ENCODE results near the gene GAREM1.

The GAREM1 gene

GRCh38 chr18:32437100-32437834 lies 33.4 kb downstream of the GAREM1 start:
- TF ChIP-seq CTCF (conservative IDR thresholded peaks at IDR 0.05): no peak
- no peak overlapping the region for H3K27ac ChIP-seq

GRCh38 chr18:32435631-32436500 lies 34.8 kb downstream of the GAREM1 start:
- H3K27ac ChIP-seq: no peak overlapping the region

GRCh38 chr18:32431753-32432152 lies 38.9 kb downstream of the GAREM1 start:
- H3K27ac ChIP-seq: no peak overlapping the region
- no peak for TF ChIP-seq CTCF (conservative IDR thresholded peaks at IDR 0.05)

More at GRCh38 chr18:32435631-32436500, 34.8 kb downstream of the GAREM1 start:
- TF ChIP-seq CTCF (conservative IDR thresholded peaks at IDR 0.05): no peak

- H3K27ac ChIP-seq: no peak overlapping the region
Measured at GRCh38 chr18:32429402-32429801, 41.3 kb downstream of the GAREM1 start.

DNA sequence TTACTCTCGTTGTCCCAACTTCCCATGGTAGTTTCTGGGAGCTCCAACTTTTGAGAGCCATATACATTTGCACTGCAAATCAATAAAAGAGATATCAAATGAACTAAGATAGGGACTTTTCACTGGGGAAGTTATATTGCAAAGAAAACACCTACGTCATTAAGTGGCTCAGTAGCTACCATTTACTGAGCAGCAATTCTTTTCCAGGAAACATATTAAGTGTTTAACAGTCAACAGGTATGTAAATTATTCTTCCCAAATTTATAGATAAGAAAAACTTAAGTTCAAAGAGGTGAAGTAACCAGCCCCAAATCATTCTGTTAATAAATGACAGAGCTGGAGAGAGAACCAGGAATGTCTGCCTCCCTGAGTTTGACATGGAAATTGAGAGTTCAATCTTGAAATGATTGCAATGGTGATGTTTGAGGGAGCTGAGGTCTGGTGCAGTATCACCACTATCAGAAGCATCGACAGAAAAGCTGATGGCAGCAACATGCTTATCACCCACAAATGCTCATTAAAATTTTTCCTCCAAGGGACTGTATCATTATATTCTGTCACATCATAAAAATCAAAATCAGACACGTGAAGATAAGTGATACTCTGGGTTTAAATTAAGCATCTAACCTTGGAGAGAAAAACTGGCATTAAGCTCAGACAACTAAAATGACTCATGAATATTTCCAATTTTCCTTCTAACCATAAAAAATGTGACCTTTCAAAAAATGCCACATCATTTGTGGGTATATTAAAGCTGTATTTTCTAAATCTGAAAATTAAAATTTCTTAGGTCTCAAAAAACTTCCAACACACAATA lies 43.4 kb downstream of the GAREM1 start:
- no peak overlapping the region for H3K27ac ChIP-seq
- no peak for TF ChIP-seq CTCF (conservative IDR thresholded peaks at IDR 0.05)

More at GRCh38 chr18:32429402-32429801, 41.3 kb downstream of the GAREM1 start:
- no peak for TF ChIP-seq CTCF (conservative IDR thresholded peaks at IDR 0.05)

DNA sequence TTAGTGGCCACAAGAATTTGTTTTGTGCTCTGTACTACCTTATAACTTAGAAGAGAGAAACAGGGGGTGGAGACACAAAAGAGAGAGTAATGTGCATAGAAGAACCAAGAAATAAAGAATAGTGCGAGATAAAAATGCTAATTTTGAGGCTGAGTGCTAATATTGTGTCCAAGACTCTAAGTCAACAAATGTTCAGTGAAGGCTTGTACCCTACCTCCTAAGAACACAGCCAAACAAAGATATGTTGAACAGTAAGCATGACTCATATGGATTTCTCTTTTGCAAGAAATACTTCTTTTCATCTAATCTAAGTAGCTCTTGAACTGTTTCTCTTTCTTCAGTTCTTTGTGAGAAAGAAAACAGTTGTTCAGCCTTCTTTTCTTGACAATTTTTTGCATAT lies 45.2 kb downstream of the GAREM1 start:
- no peak overlapping the region for H3K27ac ChIP-seq
- TF ChIP-seq CTCF (conservative IDR thresholded peaks at IDR 0.05): no peak

DNA sequence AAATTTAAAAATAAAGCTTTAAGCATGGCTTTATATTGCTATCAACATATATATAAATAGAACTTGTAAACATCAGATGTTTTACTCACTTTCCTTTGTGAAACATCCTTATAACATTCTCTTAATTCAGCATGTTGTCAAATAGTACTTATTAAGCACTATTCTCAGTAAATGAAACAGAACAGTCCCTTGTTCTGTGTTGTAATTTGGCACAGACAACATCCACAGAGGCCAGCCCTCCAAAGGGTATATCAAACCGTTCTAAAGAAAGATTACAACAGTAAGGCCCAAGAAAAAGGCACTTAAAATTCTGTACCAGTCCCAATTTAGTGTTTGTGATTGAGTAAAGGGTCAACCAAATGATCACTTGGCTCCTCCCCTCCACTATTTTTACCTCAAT lies 46.0 kb downstream of the GAREM1 start:
- H3K27ac ChIP-seq: no peak overlapping the region

More for the DNA sequence above, 46.0 kb downstream of the GAREM1 start:
- TF ChIP-seq CTCF (conservative IDR thresholded peaks at IDR 0.05): no peak
